Ascending aorta (tissue), 2 donors: Measurements from ENCODE around the gene PGC. TPM values are rescaled to one million over a fixed set of nuclear protein-coding genes. Genes with fewer than 3 reads are reported as not detected.
A peak's percentile ranks its signal among the peaks of the same experiment; 100 is the strongest.

ENCODE experiments used
- DNase-seq, 2 donors: peaks; one replicate each; pipeline ENCODE4 v3.0.0-alpha.2; 2019; ENCODE audit warnings: low spot score in 2 of 2
- H3K27ac ChIP-seq, 2 donors: fragments of 200-600 bp; sonication (generic); one replicate each; pipeline ENCODE4 v1.5.1; 2016 to 2017; ENCODE audit warnings: mild to moderate bottlenecking in 1 of 2
- H3K27me3 ChIP-seq: fragments of 200-600 bp; sonication (generic); one replicate; pipeline ENCODE4 v1.5.1; 2017
- H3K36me3 ChIP-seq, 2 donors: fragments of 200-600 bp; sonication (generic); one replicate each; pipeline ENCODE4 v1.5.1; 2016
- H3K4me1 ChIP-seq, 2 donors: fragments of 200-600 bp; sonication (generic); one replicate each; pipeline ENCODE4 v1.5.1; 2016 to 2017; ENCODE audit warnings: mild to moderate bottlenecking in 1 of 2
- H3K4me3 ChIP-seq, 2 donors: fragments of 200-600 bp; sonication (generic); one replicate each; pipeline ENCODE4 v1.5.1; 2016 to 2017; ENCODE audit warnings: mild to moderate bottlenecking in 1 of 2
- H3K9me3 ChIP-seq, 2 donors: fragments of 200-600 bp; sonication (generic); one replicate each; pipeline ENCODE4 v1.5.1; 2016
- CTCF ChIP-seq, 3 experiments: fragments of 200-600 bp in 2 of 3; fragments of 450-650 bp in 1 of 3; sonication (generic) in 2 of 3; IDR thresholded peaks; one replicate each; pipeline ENCODE4 v1.5.1; 2016 to 2019; ENCODE audit warnings: antibody characterized with exemption in 3 of 3, mild to moderate bottlenecking in 1 of 3, moderate library complexity in 1 of 3
- intact Hi-C: fragments of 100-400 bp; cut with DNase I; formaldehyde crosslinking; loops from one replicate; pipeline ENCODE4 v1.15.1; 2023
- total RNA-seq: library from RNA; depleted of rRNA; stranded (reverse); fragments of >200 nt; gene quantifications from one replicate; pipeline ENCODE4 v1.1.0, GENCODE V29; 2016

PGC gene
- total RNA-seq, 1 donor from 2014 or later: 0.53 TPM

GRCh38 chr6:41784581-41785171 is 37.5 kb upstream of the PGC start:
- Histone ChIP-seq H3K4me1 (peaks cover 17 to 18% of the 10 kb centered on the region in 2 donors), H3K27ac (no peak overlapping the region), H3K27me3 (no peaks in the 10 kb centered on the region), H3K4me3 (no peak overlapping the region), H3K36me3 (peaks cover 5 to 7% of the 10 kb centered on the region in 2 donors), H3K9me3 (no peaks in the 10 kb centered on the region)
- DNase-seq: no peak
- intact Hi-C loops: loop anchor here (5.0 to 10.0 kb wide), 3 partner anchors 77 to 1840 kb away; partner anchors contain the start of genes GTPBP2 and UBR2
- no peak for TF ChIP-seq CTCF (IDR thresholded peaks at IDR 0.05)

GRCh38 chr6:41783106-41783780 is 36.0 kb upstream of the PGC start:
- DNase-seq: no peak
- intact Hi-C loops: loop anchor here (10.0 kb wide), 2 partner anchors 782 to 1842 kb away; partner anchors contain the start of genes GTPBP2 and UBR2
- H3K9me3 ChIP-seq: no peaks in the 10 kb centered on the region
- no peaks in the 10 kb centered on the region for H3K27me3 ChIP-seq
- H3K4me1 ChIP-seq: peaks cover 13 to 23% of the 10 kb centered on the region in 2 donors
- no peak overlapping the region for H3K4me3 ChIP-seq
- no peak overlapping the region for H3K27ac ChIP-seq
- no peaks in the 10 kb centered on the region for H3K36me3 ChIP-seq
- TF ChIP-seq CTCF (IDR thresholded peaks at IDR 0.05): no peak

GRCh38 chr6:41781366-41781730 is 34.2 kb upstream of the PGC start:
- intact Hi-C loops: loop anchor here (2.0 to 10.0 kb wide), 3 partner anchors 113 to 1843 kb away; partner anchors contain the start of genes GTPBP2, UBR2 and USP49
- no peak for DNase-seq
- Histone ChIP-seq H3K9me3 (no peaks in the 10 kb centered on the region), H3K36me3 (peaks cover 0 to 1% of the 10 kb centered on the region in 2 donors), H3K27ac (peak overlapping the region; percentile 29 to 88), H3K4me1 (peaks cover 13 to 23% of the 10 kb centered on the region in 2 donors), H3K4me3 (peak overlapping the region; percentile 71 to 95), H3K27me3 (no peaks in the 10 kb centered on the region)
- no peak for TF ChIP-seq CTCF (IDR thresholded peaks at IDR 0.05)

- peaks cover 8 to 18% of the 10 kb centered on the region in 2 donors for H3K4me1 ChIP-seq
These were observed 33.6 kb upstream of the PGC start, which contains the start of gene PRICKLE4 for GRCh38 chr6:41780551-41781365. PRICKLE4 (plus strand) TSS chr6:41780782; CDS start chr6:41783474, 2,692 bp downstream.

More at GRCh38 chr6:41780551-41781365, 33.6 kb upstream of the PGC start, which contains the start of gene PRICKLE4:
- DNase-seq: peak in 1 of 2 donors; percentile 74
- Histone ChIP-seq H3K9me3 (no peaks in the 10 kb centered on the region), H3K27me3 (no peaks in the 10 kb centered on the region), H3K27ac (peak within 1 kb of the TSS; percentile 72 to 88), H3K4me3 (peak within 1 kb of the TSS; percentile 71 to 95), H3K36me3 (peaks cover 0 to 7% of the 10 kb centered on the region in 2 donors)
- no peak for TF ChIP-seq CTCF (IDR thresholded peaks at IDR 0.05)
- intact Hi-C loops: loop anchor here (1.0 to 10.0 kb wide), 4 partner anchors 114 to 1844 kb away; partner anchors contain the start of genes GTPBP2, UBR2 and USP49
